ENCODE measurements around the gene GRM7.

DNA sequence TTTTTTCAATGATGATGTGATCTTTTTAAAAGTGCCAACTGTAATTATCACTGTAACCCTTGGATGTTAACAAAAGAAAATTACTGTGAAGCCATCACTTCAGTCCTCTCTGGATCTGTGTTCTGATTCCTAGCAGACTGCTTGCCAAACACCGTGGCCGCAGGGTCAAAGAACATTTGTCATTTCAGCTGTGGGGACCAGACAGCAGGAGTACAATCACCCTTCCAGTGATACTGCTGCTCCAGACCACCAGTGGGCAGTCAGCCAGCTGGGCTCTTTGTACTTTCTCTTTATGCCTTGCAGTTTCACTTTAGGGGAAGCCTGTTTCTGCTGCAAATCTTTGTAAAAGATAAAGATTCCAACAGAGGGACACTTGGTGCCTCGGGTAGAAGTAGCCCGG, 770.0 kb downstream of the GRM7 start:
- no peak for TF ChIP-seq POLR2A (IDR thresholded peaks at IDR 0.05)
- TF ChIP-seq, protein P1, sequence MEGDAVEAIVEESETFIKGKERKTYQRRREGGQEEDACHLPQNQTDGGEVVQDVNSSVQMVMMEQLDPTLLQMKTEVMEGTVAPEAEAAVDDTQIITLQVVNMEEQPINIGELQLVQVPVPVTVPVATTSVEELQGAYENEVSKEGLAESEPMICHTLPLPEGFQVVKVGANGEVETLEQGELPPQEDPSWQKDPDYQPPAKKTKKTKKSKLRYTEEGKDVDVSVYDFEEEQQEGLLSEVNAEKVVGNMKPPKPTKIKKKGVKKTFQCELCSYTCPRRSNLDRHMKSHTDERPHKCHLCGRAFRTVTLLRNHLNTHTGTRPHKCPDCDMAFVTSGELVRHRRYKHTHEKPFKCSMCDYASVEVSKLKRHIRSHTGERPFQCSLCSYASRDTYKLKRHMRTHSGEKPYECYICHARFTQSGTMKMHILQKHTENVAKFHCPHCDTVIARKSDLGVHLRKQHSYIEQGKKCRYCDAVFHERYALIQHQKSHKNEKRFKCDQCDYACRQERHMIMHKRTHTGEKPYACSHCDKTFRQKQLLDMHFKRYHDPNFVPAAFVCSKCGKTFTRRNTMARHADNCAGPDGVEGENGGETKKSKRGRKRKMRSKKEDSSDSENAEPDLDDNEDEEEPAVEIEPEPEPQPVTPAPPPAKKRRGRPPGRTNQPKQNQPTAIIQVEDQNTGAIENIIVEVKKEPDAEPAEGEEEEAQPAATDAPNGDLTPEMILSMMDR (IDR thresholded peaks at IDR 0.05): no peak
